CD14-positive monocyte (primary cell): ENCODE results near the gene PDLIM7. TPM values are rescaled to one million over a fixed set of nuclear protein-coding genes. Genes with fewer than 3 reads are reported as not detected.

Source experiments
- DNase-seq, 3 donors: peaks; one replicate each; pipeline ENCODE4 v3.0.0-alpha.2; 2011 to 2022
- H2AFZ ChIP-seq: 2 replicates; pipeline ENCODE4 v1.6.0; 2012; ENCODE audit warnings: mild to moderate bottlenecking, low read depth, low read length, inconsistent platforms; ENCODE audit not compliant: insufficient read depth, poor library complexity, severe bottlenecking
- H3K27ac ChIP-seq, 2 donors: 1 replicate in 1 of 2; 2 replicates in 1 of 2; pipeline ENCODE4 v1.5.1; 2012 to 2013; ENCODE audit warnings: low read length in 2 of 2, control low read depth in 1 of 2, inconsistent platforms in 1 of 2, low read depth in 1 of 2, mild to moderate bottlenecking in 1 of 2
- H3K27me3 ChIP-seq, 2 donors: one replicate each; pipeline versions ENCODE4 v1.6.0 to v1.6.1; 2011 to 2013; ENCODE audit warnings: low read length in 2 of 2; ENCODE audit not compliant: control insufficient read depth in 2 of 2, insufficient read depth in 2 of 2
- H3K36me3 ChIP-seq, 2 donors: replicated peaks in 1 of 2; 1 replicate in 1 of 2; 2 replicates in 1 of 2; pipeline versions ENCODE4 v1.5.1 to v1.6.1; 2012 to 2013; ENCODE audit warnings: low read length in 2 of 2, control low read depth in 1 of 2, inconsistent platforms in 1 of 2, mild to moderate bottlenecking in 1 of 2; ENCODE audit not compliant: insufficient read depth in 2 of 2, control insufficient read depth in 1 of 2
- H3K4me1 ChIP-seq, 2 donors: 1 replicate in 1 of 2; 2 replicates in 1 of 2; pipeline versions ENCODE4 v1.5.1 to v1.6.1; 2012 to 2013; ENCODE audit warnings: low read length in 2 of 2, control low read depth in 1 of 2, inconsistent platforms in 1 of 2, mild to moderate bottlenecking in 1 of 2, moderate library complexity in 1 of 2; ENCODE audit not compliant: insufficient read depth in 2 of 2, control insufficient read depth in 1 of 2
- H3K4me2 ChIP-seq: replicated peaks from 2 replicates; pipeline ENCODE3; 2012; ENCODE audit warnings: low read length, moderate library complexity, mild to moderate bottlenecking; ENCODE audit not compliant: poor library complexity, severe bottlenecking; ENCODE audit errors: extremely low read depth
- H3K4me3 ChIP-seq, 3 experiments: fragments of 200-600 bp in 1 of 3; sonication (generic) in 1 of 3; replicated peaks in 1 of 3; 1 replicate in 2 of 3; 2 replicates in 1 of 3; pipeline ENCODE4 v1.5.1; 2011 to 2013; ENCODE audit warnings: low read length in 3 of 3, mild to moderate bottlenecking in 3 of 3, control low read depth in 2 of 3, low read depth in 2 of 3, inconsistent platforms in 1 of 3, moderate library complexity in 1 of 3
- H3K79me2 ChIP-seq: 2 replicates; pipeline ENCODE4 v1.6.0; 2012; ENCODE audit warnings: mild to moderate bottlenecking, control low read depth, inconsistent platforms, low read length, moderate library complexity; ENCODE audit not compliant: insufficient read depth
- H3K9ac ChIP-seq: 2 replicates; pipeline ENCODE4 v1.6.0; 2017; ENCODE audit warnings: low read length, mild to moderate bottlenecking; ENCODE audit not compliant: insufficient read depth, poor library complexity, severe bottlenecking
- H3K9me3 ChIP-seq, 2 donors: replicated peaks in 1 of 2; 1 replicate in 1 of 2; 2 replicates in 1 of 2; pipeline versions ENCODE4 v1.5.1 to v1.6.1; 2012 to 2013; ENCODE audit warnings: low read length in 2 of 2, control low read depth in 1 of 2; ENCODE audit not compliant: control insufficient read depth in 1 of 2, insufficient read depth in 1 of 2
- H4K20me1 ChIP-seq: 2 replicates; pipeline ENCODE4 v1.6.0; 2012; ENCODE audit warnings: mild to moderate bottlenecking, low read length, control low read depth, moderate library complexity; ENCODE audit not compliant: insufficient read depth
- H3K27ac Mint-ChIP-seq, 7 donors: one replicate each; pipeline ENCODE4 v1.8.0; 2020; ENCODE audit warnings: mild to moderate bottlenecking in 7 of 7, mixed read lengths in 7 of 7, moderate library complexity in 6 of 7, inconsistent platforms in 2 of 7
- H3K27me3 Mint-ChIP-seq, 3 donors: one replicate each; pipeline ENCODE4 v1.8.0; 2021 to 2022; ENCODE audit warnings: low read depth in 3 of 3, mild to moderate bottlenecking in 3 of 3, mixed read lengths in 3 of 3, moderate library complexity in 3 of 3, inconsistent platforms in 1 of 3
- H3K36me3 Mint-ChIP-seq, 2 donors: one replicate each; pipeline ENCODE4 v1.8.0; 2020; ENCODE audit warnings: mixed read lengths in 2 of 2, inconsistent platforms in 1 of 2, mild to moderate bottlenecking in 1 of 2
- H3K4me1 Mint-ChIP-seq: one replicate; pipeline ENCODE4 v1.8.0; 2020; ENCODE audit warnings: mild to moderate bottlenecking, mixed read lengths
- H3K4me3 Mint-ChIP-seq, 2 donors: one replicate each; pipeline ENCODE4 v1.8.0; 2020; ENCODE audit warnings: mild to moderate bottlenecking in 2 of 2, mixed read lengths in 2 of 2, moderate library complexity in 1 of 2
- H3K9me3 Mint-ChIP-seq, 7 donors: one replicate each; pipeline ENCODE4 v1.8.0; 2020 to 2022; ENCODE audit warnings: mixed read lengths in 7 of 7, mild to moderate bottlenecking in 6 of 7, moderate library complexity in 6 of 7, inconsistent platforms in 2 of 7
- WGBS: methylation state at CpG from one replicate; pipeline ENCODE4 v1.1.5; 2013; ENCODE audit warnings: missing lambda C conversion rate; ENCODE audit not compliant: insufficient coverage; 5-methylcytosine and 5-hydroxymethylcytosine counted together
- intact Hi-C, 2 donors: fragments of 100-400 bp; cut with micrococcal nuclease; formaldehyde crosslinking; loops; one replicate each; pipeline versions ENCODE4 v1.15.0 to v1.15.1; 2023
- polyA plus RNA-seq, 3 donors: library from polyadenylated mRNA; depleted of rRNA in 1 of 3; unstranded in 2 of 3; stranded (reverse) in 1 of 3; fragments of 300-500 nt in 2 of 3; fragments of >200 nt in 1 of 3; fragmentation: Illumina TruSeq in 2 of 3; gene quantifications; 1 replicate in 2 of 3; 2 replicates in 1 of 3; pipeline ENCODE4 v1.2.3, GENCODE V29; 2012 to 2021
- TF ChIP-seq, protein P1 (sequence below): fragments of 200-600 bp; IDR thresholded peaks from one replicate; pipeline ENCODE4 v1.8.0; 2022; ENCODE audit warnings: antibody characterized with exemption, mild to moderate bottlenecking

PDLIM7 gene
- polyA plus RNA-seq, 3 donors, result 21.6 to 126 (median 27.2) TPM

DNA sequence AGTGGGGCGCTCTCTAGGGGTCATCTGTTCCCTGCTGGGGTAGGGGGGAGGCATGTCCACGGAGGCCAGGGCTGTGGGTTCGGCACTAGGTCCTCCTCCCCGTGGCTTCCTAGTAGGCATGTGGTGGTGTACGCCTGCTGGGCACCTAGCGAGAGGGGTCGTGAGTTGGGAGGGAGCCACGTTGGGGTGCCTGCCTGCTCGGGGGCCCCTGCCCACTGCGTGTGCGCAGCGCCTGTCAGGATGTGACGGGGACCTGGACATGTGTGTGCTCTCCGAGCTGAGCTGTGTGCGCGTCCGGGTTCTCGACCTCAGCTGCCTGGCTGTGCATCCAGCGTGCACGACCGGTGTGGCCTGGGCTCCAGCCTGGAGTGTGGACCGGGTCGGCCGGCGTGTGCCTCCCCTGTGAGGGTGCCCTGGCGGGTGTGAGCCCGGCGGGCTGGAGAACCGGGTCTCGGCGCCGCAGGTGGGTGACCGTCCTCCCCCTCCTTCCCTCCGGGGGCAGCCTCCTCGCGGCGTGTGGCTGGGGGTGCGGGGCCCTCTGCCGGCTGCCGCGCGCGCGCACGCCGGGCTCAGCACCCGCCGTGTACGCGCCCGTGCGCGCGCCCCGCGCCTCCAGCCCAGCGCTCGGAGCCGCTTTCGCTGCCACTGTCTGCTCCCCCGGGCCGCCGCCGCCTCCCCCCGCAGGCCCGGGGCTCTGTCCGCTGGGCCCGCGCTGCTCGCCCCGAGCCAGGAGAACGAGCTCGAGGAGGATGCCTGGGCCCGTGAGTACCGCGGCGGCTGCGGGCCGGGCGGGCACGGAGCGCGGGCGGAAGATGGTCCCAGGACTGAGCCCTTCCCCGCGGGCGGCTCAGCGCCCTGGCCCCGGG is 51.0 kb downstream of the PDLIM7 start, which contains the start of gene PRR7:
Gene PRR7, plus strand, starts transcription at position 615 of the 866 bp plus-strand sequence. CDS start 8,254 bp downstream, outside the sequence.
- H3K4me1 ChIP-seq, result peaks cover 38 to 57% of the 10 kb centered on the region in 2 donors
- H3K4me1 Mint-ChIP-seq, result peaks cover 41% of the 10 kb centered on the region
- intact Hi-C loops, result no loop called here
- no peaks in the 10 kb centered on the region for H3K9me3 ChIP-seq
- H2AFZ ChIP-seq, result no peak within 1 kb of the TSS
- H3K79me2 ChIP-seq, result no peaks in the 10 kb centered on the region
- peak within 1 kb of the TSS; percentile 25 to 73 (median 25) for H3K4me3 ChIP-seq
- H3K9ac ChIP-seq, result peak within 1 kb of the TSS; percentile 61
- peak in 2 of 3 donors; percentile 51 to 55 for DNase-seq
- WGBS, result under 1% methylated on average over 87 of the region's 89 CpGs
- H3K4me3 Mint-ChIP-seq, result peak within 1 kb of the TSS; percentile 66 to 73
- TF ChIP-seq, protein P1, sequence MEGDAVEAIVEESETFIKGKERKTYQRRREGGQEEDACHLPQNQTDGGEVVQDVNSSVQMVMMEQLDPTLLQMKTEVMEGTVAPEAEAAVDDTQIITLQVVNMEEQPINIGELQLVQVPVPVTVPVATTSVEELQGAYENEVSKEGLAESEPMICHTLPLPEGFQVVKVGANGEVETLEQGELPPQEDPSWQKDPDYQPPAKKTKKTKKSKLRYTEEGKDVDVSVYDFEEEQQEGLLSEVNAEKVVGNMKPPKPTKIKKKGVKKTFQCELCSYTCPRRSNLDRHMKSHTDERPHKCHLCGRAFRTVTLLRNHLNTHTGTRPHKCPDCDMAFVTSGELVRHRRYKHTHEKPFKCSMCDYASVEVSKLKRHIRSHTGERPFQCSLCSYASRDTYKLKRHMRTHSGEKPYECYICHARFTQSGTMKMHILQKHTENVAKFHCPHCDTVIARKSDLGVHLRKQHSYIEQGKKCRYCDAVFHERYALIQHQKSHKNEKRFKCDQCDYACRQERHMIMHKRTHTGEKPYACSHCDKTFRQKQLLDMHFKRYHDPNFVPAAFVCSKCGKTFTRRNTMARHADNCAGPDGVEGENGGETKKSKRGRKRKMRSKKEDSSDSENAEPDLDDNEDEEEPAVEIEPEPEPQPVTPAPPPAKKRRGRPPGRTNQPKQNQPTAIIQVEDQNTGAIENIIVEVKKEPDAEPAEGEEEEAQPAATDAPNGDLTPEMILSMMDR, result no peak
- H3K9me3 Mint-ChIP-seq, result peaks cover 0 to 4% (median 0%) of the 10 kb centered on the region in 7 donors
- peak within 1 kb of the TSS; percentile 86 for H3K4me2 ChIP-seq
- H3K36me3 ChIP-seq, result peaks cover 24% of the 10 kb centered on the region in 2 donors
- peaks cover 20 to 25% of the 10 kb centered on the region in 2 donors for H3K36me3 Mint-ChIP-seq
- H3K27me3 ChIP-seq, result peaks cover 0 to 32% of the 10 kb centered on the region in 2 donors
- H4K20me1 ChIP-seq, result peaks cover 64% of the 10 kb centered on the region
- peaks cover 32 to 48% (median 36%) of the 10 kb centered on the region in 3 donors for H3K27me3 Mint-ChIP-seq
- peak within 1 kb of the TSS in 1 of 2 donors; percentile 45 for H3K27ac ChIP-seq
- H3K27ac Mint-ChIP-seq, result peak within 1 kb of the TSS; percentile 42 to 84 (median 61)

DNA sequence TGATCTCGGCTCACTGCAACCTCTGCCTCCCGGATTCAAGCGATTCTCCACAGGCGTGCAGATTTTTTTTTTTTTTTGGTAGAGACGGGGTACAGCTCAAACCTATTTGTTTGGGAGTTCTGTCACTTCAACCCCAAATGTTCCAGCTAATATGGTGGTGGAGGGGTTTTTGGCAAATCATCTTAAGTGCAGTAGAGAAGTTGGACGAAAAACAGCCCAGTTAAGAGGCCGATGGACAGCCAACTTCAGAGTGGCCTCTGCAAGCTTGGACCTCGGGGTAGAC is 51.5 kb downstream of the PDLIM7 start:
- H3K9me3 ChIP-seq, result no peaks in the 10 kb centered on the region
- peaks cover 41% of the 10 kb centered on the region for H3K4me1 Mint-ChIP-seq
- no peak overlapping the region for H3K9ac ChIP-seq
- peaks cover 0 to 32% of the 10 kb centered on the region in 2 donors for H3K27me3 ChIP-seq
- intact Hi-C loops, result loop anchor here in 1 of 2 donors (2.0 kb wide), 1 partner anchor 15 kb away; no protein-coding TSS in a partner anchor
- H3K4me2 ChIP-seq, result peak overlapping the region; percentile 86
- WGBS, result 42% methylated on average over 3 of the region's 8 CpGs
- H3K36me3 Mint-ChIP-seq, result peaks cover 24 to 28% of the 10 kb centered on the region in 2 donors
- no peak overlapping the region for H3K27ac ChIP-seq
- H4K20me1 ChIP-seq, result peaks cover 70% of the 10 kb centered on the region
- peaks cover 38 to 57% of the 10 kb centered on the region in 2 donors for H3K4me1 ChIP-seq
- peaks cover 29 to 30% of the 10 kb centered on the region in 2 donors for H3K36me3 ChIP-seq
- H3K27me3 Mint-ChIP-seq, result peaks cover 29 to 44% (median 34%) of the 10 kb centered on the region in 3 donors
- no peaks in the 10 kb centered on the region for H3K79me2 ChIP-seq
- DNase-seq, result no peak
- H3K4me3 Mint-ChIP-seq, result peak overlapping the region; percentile 65 to 73
- TF ChIP-seq, protein P1, result no peak
- H3K9me3 Mint-ChIP-seq, result peaks cover 0 to 4% (median 0%) of the 10 kb centered on the region in 7 donors
- no peak overlapping the region for H2AFZ ChIP-seq
- H3K4me3 ChIP-seq, result peak overlapping the region in 1 of 3 experiments; percentile 73
- H3K27ac Mint-ChIP-seq, result peak overlapping the region; percentile 18 to 84 (median 51)
